ENCODE data around the gene MAFG.
"Not testable (repeated sequence)": the region's sequence is repeated elsewhere in the genome, so short reads cannot be mapped to it uniquely, and the experiment has no call there.

The MAFG gene

DNA sequence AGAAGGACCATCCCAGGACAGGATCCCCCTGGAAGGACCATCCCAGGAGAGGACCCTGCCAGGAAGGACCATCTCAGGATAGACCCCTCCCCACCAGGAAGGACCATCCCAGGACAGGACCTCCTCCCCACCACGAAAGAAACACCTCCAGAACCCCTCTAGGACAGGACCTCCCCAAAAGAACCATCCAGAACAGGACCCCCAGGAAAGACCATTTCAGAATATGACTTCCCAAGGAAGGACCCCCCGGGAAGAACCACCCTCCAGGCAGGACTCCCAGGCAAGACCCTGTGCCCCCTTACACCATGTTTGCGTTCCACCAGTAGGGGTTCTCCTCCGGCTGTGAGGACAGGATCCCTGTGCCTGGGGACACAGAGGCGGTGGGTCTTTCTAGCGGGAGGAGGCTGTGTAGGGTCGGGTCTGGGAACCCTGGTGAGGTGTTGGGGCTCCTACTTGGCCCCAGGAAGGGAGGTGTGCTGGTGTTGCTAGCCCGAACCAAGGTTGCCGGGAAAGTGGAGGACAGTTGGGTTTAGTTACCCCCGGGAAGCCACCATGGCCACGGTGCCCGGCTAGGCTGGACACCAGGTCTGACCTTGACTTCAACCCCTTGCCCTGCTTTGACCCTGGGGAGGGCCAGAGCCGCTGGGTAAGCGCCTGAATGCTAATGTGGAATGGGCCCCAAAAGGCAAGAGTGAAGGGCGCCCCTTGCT is 31.3 kb upstream of the MAFG start:
- no peak for DNase-seq

DNA sequence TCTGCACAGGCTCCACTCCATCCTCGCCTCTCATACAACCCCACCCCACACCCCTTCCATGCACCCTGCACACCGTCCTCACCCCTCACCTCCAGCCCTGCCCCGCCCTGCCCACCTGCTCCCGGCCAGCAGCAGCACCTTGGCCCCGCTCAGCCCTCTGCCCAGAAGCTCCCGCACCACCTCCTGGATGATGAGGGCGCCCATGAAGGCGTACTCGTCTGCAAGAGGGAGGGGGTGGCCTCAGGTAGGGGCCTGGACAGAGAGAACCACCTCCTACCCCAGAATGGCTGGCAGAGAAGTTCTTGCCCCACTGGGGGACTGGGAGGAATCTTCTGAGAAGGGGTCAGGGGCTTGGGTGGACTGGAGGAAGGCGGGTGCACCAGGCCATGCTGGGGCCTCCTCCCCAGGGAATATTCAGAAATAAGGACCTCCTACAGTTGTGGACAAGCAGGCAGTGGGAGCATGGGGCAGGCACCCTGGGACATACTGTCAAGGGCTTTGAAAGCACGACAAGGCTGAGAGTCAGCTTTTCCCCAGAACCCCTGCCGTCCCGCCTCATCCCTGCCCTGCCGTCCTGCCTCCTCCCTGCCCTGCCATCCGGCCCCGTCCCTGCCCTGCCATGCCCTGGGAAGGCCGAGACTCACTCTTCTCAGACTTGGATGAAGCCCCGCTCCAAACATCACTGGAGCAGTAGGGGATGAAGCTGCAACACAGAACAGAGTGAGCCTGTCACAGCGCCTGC is 30.3 kb upstream of the MAFG start:
- DNase-seq: no peak

DNA sequence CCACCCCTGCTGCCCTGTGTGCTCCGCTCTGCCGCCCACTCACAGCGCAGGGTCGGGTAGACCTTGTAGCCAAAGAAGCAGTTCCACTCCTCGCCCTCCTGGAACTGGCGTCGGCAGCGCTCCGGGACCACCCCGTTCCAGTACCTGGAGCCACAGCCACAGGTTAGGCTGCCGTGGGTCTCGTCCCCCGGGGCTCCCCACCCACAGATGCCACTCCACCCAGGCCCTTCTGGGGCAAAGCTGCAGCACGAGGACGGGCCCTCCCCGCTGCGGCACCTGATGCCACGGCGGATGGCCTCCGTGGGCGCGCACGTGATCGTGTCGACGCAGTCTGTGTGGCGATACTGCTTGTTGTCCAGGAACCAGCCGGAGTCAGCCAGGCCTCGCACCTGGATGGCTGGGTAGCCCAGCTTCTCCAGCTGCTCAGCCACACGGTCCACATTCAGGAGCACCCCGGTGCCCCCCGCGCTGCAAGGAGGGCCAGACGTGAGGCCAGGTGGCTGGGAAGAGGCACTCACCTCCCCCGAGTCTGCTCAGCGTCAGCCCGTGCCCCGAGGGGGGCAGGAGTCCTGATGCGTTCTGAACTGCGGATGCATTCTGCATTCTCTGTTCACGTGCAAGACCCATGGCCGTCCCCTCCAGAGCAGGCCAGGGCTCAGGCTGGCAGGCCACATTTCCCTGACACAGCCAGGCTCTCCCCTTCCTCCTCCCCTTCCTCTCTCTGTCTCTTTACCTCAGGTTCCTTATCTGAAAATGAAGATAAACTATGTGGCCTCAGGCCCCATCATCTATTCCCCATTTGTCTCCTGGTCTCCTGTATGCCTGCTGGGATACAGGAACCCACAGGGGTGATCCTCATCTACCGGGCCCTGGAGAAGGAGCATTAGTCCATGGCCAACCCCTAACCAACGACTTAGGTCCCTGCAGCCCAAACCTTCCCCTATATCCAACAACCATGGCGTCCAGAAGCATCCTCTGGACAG is 29.4 kb upstream of the MAFG start:
- no peak for DNase-seq

DNA sequence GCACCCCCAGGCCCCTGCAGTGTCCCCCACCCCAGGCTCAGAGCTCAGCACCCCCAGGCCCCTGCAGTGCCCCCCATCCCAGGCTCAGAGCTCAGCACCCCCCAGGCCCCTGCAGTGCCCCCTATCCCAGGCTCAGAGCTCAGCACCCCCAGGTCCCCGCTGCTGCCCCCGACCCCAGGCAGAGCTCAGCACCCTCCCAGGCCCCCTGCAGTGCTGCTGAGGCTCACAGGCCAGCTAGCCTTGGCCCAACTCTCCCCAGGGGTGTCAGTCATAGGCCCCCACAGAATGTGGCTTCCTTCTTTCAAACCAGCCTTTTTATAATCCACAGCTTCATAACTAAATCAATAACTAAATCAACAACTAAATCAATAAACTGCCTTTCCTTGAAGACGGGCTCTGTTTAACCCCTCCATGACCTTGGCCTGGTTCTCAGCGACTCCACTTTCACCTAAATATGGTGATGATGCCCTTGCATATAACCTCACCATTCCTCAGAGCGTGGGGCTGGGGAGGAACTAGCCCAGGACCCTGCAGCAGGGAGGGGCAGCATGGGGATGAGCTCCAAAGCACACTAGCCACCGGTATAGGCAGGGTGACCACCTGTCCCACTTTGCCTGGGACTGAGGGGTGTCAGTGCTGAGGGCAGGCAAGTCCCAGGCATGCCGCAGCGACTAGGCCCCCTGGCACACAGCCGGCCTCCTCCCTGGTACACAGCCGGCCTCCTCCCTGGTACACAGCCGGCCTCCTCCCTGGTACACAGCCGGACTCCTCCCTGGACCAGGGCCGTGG is 28.4 kb upstream of the MAFG start:
- no peak for DNase-seq

DNA sequence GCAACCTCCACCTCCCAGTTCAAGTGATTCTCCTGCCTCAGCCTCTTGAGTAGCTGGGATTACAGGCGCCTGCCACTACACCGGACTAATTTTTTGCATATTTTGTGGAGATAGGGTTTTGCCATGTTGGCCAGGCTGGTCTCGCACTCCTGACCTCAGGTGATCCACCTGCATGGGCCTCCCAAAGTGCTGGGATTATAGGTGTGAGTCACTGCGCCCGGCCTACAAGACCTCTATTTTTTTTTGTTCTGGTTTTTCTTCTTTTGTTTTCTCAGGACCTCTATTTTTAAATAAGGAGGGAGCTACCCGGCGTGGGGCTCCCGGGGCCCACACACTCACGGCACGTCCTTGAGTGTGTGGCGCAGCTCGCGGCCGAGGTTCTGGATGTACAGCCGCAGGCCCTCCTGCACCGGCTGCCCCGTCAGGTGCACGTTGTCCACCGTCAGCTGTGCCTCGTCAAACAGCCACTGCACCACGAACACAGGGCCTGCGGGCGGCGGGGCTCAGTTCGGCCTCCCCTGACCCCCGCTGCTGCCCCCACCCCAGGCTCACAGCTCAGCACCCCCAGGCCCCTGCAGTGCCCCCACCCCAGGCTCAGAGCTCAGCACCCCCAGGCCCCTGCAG is 27.6 kb upstream of the MAFG start:
- no peak for DNase-seq

DNA sequence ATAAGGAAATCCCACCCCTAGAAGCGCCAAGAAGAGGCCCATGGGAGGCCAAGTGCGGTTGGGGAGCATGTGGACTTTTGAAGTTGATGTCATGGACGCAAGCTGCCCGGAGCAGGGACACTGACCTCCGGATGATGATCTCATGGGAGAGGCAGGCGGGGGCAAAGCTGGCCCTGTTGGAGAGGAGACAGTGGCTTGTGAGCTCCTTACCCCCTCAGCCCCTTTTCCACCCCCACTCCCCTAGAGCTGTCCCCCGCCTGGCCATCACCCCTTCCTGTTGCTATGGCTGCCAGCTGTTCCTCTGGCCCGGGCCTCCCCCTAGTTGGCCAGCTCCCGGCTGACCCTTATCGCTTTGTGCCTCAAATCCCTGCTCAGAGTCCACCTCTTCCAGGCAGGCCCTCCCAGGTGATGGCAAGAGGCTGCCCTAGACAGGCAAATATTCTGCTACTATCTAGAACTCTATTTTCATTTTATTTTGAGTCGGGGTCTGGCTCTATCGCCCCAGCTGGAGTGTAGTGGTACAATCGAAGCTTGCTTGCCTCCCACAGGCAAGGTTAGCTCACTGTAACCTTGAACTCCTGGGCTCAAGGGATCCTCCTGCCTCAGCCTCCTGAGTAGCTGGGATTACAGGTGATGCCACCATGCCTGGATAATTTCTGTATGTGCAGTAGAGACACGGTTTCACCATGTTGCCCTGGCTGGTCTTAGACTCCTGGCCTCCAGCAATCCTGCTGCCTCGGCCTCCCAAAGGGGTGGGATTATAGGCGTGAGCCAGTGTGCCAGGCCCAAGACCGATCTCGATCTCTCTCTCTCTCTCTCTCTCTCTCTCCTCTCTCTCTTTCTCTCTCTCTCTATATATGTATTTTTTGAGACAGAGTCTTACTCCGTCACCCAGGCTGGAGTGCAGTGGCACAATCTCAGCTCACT is 26.9 kb upstream of the MAFG start:
- no peak for DNase-seq

DNA sequence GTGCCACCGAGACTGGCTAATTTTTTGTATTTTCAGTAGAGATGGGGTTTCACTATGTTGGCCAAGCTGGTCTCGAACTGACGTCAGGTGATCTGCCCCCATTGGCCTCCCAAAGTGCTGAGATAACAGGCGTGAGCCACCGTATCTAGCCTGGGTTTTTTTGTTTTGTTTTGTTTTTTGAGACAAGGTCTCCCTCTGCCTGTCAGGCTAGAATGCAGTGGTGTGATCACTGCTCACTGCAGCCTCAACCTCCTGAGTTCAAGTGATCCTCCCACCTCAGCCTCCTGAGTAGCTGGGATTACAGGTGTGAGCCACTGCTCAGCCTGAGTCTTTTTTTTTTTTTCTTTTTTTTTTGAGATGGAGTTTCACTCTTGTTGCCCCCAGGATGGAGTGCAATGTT is 25.9 kb upstream of the MAFG start:
- DNase-seq: not testable (repeated sequence)

DNA sequence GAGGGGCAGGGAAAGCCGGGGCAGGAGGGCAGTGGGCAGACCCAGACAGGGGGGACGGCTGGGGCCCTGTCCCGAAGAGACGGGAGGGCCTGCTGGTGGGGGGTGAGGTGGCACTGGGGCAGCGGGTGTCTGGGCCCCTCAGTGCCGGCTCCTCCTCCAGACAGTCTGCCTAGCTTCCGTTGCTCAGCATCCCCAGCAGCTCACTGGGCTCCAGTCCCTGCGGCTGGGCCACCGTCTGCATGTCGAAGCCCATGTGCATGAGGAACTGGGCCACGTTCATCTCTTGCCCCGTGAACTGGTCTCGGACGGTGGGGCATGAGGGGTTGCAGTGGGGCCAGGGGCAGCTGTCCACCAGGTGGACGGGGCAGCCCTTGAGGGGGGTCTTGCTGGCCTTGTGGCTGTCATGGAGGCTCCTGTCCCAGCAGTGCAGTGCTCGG is 25.3 kb upstream of the MAFG start:
- no peak for DNase-seq

DNA sequence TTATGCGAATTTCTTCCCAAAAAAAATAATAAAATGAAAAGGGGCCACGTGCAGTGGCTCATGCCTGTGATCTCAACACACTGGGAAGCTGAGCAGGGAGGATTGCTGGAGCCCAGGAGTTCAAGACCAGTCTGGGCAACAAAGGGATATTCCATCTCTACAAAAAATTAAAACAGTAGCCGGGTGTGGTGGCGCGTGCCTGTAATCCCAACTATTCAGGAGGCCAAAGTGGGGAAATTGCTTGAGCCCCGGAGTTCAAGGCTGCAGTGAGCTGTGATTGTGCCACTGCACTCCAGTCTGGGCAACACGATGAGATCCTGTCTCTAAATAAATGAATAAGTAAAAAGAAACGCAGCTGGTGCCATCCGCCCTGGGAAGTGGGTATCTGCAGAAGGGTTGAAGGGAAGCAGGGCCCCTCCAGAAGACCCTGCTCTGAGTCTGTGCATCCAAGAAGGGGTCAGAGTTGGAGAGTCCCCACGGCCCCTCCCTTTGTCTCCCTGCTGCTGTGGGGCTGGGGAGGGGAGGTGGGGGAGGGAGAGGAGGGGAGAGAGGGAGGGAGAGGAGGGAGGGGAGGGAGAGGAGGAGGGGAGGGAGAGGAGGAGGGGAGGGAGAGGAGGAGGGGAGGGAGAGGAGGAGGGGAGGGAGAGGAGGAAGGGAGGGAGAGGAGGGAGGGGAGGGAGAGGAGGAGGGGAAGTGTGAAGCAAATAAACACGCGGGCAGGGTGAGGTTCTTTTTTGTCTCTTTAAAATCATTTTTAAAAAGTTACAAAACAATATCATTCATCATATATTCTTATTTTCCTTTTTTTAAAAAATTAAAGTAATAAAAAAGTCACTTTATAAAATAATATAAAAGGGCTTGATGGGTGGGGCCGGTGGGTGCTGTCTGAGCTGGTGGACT is 24.5 kb upstream of the MAFG start:
- DNase-seq: no peak

DNA sequence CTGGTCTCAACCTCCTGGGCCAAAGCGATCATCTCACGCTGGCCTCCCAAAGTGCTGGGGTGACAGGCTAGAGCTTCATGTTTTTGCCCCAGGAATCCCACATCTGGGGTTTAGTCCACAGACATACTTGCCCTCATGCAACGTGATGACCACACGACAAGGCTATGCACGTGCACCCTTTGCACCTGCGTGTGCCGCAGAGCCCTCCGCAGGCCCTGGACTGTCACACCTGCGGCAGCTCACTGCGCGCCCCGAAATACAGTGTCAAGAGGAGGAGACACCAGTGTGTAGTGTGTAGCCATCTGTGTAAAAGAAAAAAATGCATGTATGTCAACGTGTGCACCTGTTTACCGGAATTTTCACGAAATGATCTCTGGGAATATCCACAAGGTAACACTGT is 23.0 kb upstream of the MAFG start:
- no peak for DNase-seq

DNA sequence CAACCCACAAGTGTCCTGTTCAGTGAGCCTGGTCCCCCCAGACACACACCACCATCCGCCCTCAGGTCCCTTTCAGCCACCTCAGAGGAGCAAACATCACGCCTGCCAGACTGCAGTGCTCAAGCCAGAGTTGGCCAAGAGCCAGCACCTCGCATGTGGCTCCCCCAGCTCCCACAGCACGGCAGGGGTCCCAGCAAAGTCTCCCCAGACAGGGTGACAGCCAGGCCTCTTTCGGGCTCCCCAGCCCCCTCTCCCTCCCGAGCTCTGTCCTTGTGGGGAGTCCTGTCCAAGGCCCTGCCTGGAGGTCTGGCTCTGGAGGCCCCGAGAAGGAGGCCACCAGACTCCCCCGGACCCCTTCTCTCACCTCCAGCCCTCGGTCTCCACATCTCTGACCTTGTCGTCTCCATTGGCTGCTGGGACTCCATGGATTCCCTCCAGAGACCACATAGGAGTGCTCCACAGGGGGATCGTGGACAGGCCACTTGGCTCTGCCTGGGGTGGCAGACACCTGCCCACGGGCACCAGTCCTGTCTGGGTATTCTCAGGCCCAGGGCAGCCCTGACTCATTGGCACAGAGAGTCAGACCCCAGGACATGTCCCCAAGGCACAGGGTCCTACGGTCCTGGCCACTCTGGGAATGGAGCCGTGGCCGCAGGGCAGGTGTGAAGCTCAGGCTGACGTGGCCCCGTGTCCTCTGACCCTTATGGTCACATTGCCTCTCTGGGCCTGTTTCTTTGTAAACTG is 21.3 kb upstream of the MAFG start:
- DNase-seq: no peak

DNA sequence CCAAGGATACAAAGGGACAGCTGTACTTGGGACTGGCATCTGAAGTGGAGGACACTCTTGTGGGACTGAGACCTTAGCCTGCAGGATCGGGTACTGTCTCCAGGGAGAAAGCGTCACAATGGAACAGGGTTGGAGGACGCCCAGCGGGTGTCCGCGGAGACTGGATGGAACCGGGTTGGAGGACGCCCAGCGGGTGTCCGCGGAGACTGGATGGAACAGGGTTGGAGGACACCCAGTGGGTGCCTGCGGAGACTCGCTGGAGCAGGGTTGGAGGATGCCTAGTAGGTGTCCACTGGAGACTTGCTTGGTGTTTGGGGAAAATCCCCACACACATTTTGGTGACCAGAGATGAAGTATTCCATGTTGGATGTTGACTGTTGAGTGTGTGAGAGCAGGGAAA is 19.7 kb upstream of the MAFG start, which contains the start of gene MYADML2:
Gene MYADML2, minus strand, starts transcription at position 45 of the 400 bp plus-strand sequence. CDS start 5,492 bp downstream, outside the sequence.
- DNase-seq: no peak

DNA sequence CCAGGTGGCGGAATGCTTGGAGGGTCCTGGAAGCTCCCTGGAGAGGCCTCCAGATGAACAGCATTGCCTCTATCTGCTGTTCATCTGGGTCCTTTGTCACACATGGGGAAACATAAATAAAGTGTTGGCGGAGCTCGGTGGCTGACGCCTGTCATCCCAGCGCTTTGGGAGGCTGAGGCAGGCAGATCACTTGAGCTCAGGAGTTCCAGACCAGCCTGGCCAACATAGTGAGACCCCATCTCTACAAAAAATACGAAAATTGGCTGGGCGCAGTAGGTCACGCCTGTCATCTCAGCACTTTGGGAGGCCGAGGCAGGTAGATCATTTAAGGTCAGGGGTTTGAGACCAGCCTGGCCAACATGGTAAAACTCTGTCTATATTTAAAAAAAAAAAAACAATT is 17.3 kb upstream of the MAFG start:
- DNase-seq: no peak

DNA sequence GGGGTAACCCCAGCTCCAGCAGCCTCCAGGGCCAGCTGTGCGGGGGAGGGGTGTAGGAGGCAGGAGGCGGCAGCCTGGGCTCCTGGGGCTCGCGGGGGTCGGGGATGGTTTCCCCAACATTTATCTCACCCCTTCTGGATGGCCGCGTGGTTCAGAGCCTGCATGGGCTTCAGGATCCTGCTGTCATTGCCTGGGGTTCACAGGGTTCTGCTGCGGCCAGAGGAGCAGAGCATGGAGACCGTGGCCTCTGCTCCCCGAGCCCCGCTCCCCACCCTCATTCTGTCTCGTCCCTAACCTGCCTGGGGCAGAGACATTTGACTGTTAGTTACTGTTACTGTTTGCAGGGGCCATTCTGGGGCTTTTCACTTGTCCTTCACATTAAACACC is 14.6 kb upstream of the MAFG start:
- DNase-seq: no peak

DNA sequence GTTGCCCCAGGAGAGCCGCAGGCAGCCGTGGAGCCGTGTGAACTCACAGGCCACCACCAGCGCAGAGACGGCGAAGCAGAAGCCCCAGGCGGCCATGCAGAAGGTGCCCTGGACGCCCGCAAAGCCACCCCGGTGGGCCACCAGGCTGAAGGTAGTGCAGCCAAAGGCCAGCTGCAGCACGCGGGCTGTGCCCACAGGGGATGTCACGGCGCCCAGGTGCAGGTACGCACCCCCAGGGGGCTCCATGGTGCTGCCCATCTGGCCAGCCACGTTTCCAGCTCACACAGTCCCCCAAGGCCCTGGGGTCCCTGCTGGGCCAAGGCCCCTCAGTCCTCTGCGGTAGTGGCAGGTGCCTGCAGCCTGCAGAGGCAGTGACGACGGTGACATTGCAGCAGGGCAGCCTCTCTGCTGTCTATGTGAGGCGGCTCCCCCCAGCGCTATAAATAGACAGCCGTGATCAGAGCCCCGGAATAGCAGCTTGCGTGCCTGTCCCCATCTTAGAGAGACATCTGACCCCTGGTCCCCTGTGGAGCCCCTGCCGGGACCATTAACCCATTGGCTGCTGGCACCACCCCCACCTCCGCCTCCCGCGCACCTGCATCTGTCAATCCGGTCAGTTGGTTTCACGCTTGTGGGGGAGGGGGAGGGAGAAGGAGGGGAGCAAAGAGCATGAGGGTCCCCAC is 14.1 kb upstream of the MAFG start:
- DNase-seq: no peak

DNA sequence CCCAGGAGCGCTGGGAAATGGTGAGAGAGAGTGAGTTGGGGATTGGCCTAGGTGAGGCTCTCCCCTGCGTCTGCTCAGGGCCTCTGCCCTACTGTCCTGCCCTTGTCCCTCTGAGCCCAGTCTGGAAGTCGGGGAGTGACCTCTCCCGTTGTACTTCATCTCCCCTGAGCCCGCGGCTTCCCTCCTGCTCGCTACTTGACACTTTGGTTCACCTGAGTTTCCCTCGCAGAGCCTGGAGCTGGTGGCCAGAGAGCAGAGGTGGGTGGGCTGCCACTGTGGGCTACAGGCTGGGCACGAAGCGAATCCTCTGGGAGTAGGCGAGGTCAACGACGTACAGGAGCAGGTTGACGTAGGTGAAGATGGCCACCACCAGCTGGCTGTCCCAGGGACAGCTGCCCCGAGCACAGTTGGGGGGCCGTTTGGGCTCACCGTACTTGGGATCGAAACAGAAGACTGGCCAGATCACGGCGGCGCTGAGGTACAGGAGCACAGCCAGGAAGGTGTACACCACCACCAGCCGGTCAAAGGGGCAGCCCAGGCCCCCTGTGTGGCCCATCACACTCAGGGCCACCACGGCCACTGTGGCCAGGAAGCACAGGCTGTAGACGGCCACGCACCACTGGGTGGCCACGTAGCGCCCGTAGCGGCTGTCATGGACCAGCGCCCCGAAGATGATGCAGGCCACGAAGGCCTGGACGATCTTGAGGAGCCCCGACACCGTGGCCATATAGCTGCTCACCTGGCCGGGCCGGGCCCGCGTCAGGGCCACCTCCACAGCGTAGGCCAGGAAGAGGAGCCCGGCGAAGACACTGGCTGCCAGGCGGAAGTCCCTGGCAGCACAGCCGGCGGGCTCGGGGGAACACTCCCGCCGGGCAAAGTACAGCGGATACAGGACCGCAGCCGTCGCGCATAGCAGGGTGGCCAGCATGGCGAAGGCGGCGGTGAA is 13.3 kb upstream of the MAFG start:
- DNase-seq: no peak

DNA sequence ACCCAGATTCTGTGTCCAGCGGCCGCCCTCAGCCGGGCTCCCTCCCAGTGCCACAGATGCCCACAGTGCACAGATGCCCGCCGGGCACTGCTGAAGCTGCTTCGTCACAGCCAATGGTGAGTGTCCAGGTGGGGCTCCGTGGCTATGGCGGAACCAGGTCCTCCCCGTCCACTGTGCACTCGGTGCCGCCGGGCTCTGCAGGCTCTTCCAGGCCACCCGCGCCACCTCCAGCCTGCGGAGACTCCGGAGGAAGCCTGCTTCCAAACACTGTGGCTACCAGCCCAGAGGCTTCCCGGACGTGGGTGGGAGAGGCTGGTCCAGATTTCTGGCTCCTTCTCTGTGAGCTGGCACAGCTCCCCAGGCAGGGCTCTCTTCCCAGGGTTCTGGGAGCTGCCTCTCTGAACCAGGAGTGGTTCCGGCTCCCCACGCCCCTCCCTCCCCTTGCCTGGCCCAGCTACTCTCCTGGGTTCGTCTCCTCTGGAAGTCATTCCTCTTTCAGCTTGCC is 12.4 kb upstream of the MAFG start:
- DNase-seq: no peak
